Spleen (tissue), 7 donors: ENCODE results near the gene BRDT.

ENCODE experiments used
- POLR2A ChIP-seq, 3 donors: fragments of 450-650 bp; IDR thresholded peaks; one replicate each; pipeline ENCODE4 v1.5.1; 2017; ENCODE audit warnings: antibody characterized with exemption in 3 of 3, mild to moderate bottlenecking in 1 of 3
- TF ChIP-seq, protein P1 (sequence below), 11 experiments: fragments of 200-600 bp in 7 of 11; fragments of 450-650 bp in 4 of 11; sonication (generic) in 4 of 11; IDR thresholded peaks in 8 of 11; conservative IDR thresholded peaks in 3 of 11; 1 replicate in 7 of 11; 2 replicates in 4 of 11; pipeline versions ENCODE4 v1.4.0 to v1.8.0; 2016 to 2021; ENCODE audit warnings: antibody characterized with exemption in 11 of 11, inconsistent platforms in 4 of 11, mild to moderate bottlenecking in 1 of 11
- donor health status: DM: no; HTN: no; CAD: no; lungs with moderate emphysema.
- donor health status: DM: no; HTN: no; CAD: no.
- donor health status: DM: no; HTN: no; CAD: no.

DNA sequence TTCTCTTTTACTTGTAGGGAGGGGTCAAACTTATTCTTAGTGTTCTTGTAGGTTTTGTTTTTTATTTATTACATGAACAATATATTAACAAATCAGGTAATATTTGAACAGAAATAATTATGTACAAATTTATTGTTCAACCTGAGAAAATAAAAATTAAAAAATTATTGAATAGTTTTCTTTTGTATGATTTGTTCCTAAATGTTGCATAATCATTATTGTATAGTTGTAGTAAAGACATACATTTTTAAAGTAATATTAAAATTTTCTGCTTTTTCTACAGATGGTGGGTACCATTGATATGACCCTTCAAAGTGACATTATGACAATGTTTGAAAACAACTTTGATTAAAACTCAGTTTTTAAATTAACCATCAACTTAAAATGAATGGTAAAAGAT is 64.7 kb downstream of the BRDT start:
- TF ChIP-seq, protein P1, sequence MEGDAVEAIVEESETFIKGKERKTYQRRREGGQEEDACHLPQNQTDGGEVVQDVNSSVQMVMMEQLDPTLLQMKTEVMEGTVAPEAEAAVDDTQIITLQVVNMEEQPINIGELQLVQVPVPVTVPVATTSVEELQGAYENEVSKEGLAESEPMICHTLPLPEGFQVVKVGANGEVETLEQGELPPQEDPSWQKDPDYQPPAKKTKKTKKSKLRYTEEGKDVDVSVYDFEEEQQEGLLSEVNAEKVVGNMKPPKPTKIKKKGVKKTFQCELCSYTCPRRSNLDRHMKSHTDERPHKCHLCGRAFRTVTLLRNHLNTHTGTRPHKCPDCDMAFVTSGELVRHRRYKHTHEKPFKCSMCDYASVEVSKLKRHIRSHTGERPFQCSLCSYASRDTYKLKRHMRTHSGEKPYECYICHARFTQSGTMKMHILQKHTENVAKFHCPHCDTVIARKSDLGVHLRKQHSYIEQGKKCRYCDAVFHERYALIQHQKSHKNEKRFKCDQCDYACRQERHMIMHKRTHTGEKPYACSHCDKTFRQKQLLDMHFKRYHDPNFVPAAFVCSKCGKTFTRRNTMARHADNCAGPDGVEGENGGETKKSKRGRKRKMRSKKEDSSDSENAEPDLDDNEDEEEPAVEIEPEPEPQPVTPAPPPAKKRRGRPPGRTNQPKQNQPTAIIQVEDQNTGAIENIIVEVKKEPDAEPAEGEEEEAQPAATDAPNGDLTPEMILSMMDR (IDR thresholded peaks at IDR 0.05 in 8 of 11, conservative IDR thresholded peaks at IDR 0.05 in 3 of 11): no peak
- no peak for TF ChIP-seq POLR2A (IDR thresholded peaks at IDR 0.05)
